Limb (tissue), 2 donors: ENCODE measurements around the gene PSKH1.
"Not testable (repeated sequence)": the region's sequence is repeated elsewhere in the genome, so short reads cannot be mapped to it uniquely, and the experiment has no call there.

ENCODE experiments used
- DNase-seq, 2 donors: peaks; one replicate each; pipeline ENCODE4 v3.0.0-alpha.2; 2016; ENCODE audit errors: extremely low spot score in 2 of 2

PSKH1 gene

DNA sequence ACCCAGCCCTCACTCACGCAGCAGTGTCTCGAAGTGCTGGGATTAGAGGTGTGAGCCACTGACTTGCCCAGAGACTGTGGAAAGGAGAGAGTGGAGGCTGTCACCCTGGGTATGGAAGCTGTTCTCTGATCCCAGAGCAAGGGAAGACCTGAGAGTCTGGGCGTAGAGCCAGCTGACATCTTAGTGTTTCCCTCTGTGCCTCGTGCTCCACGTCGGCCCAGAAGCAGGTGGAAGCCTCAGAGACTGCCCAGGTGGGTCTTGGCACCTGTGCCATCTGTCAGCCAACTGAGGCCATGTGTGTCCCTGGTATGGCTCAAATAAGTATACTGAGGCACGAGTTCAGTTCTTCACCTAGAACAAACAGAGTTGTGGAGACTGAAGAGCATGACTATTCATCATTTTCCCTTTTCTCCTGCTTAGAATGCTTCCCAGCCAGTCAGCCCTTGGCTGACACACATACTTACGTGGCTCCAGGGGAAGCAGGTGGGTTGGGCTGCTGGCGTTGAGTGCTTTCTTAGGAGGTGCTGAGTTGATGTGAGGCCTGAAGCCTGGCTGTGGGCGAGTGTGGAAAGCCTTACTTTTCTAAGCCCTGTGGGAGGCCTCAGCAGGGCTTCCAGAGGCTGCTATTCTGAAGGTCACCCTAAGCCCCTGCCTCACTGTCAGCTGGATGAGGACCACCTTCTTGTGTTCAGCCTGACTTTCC lies 30.5 kb downstream of the PSKH1 start:
- DNase-seq, result no peak

DNA sequence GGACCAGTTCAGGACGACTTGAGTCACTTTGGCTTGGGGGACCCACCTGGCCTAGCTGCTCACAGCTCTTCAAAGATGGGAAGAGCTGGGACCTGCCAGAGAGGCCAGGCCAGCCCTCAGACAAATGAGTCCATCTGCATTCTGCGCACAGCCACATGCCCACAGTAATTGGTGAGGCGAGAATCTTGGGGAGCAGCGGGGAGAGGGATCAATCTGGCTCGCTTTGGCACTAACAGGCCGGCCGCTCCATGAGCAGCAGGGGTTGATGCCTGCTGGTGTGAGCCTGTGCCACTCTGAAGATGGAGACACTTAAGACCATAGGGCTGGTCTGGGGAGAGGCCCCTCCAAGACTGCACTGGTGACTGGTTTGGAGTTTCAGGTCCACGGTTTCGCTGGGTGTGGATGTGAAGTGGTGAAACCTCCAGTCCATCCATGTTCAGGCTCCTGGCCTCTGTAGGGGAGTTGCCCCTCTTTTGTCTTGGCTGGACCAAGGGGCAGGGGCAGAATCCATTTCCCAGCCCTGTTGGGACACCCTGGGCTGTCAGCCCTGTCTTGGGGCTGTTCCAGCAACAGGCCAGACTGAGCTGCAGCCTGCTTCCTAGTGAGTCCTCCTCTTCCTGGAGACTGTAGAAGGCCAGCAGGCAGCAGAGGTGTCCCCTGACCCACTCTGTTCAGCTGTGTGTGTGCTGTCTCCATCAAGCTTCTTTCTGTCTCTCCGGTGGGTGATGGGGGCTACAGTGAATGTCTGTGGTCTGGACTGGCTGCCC lies 31.3 kb downstream of the PSKH1 start:
- no peak for DNase-seq

GRCh38 chr16:67926181-67926750 lies 33.2 kb downstream of the PSKH1 start:
- no peak for DNase-seq

DNA sequence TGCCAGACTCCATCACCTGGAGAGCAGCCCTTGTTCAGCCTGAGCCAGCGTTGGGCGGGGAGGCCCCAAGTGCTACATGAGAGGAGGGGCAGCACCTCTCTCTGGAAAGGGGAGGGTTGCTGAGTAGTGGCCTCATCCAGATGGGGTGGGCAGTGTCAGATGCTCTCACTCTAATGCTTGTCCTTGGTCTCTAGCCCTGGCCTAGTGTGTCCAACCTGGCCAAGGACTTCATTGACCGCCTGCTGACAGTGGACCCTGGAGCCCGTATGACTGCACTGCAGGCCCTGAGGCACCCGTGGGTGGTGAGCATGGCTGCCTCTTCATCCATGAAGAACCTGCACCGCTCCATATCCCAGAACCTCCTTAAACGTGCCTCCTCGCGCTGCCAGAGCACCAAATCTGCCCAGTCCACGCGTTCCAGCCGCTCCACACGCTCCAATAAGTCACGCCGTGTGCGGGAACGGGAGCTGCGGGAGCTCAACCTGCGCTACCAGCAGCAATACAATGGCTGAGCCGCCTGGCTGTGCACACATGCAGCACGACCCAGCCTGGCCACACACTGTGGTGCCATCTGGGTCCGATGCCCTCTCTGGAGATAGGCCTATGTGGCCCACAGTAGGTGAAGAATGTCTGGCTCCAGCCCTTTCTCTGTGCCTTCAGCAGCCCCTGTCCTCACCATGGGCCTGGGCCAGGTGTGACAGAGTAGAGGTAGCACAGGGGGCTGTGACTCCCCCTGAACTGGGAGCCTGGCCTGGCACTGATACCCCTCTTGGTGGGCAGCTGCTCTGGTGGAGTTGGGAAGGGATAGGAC lies 34.3 kb downstream of the PSKH1 start:
- no peak for DNase-seq

DNA sequence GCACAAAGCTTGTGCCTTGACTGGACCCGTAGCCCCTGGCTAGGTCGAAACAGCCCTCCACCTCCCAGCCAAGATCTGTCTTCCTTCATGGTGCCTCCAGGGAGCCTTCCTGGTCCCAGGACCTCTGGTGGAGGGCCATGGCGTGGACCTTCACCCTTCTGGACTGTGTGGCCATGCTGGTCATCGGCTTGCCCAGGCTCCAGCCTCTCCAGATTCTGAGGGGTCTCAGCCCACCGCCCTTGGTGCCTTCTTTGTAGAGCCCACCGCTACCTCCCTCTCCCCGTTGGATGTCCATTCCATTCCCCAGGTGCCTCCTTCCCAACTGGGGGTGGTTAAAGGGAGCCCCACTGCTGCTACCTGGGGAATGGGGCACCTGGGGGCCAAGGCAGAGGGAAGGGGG lies 35.1 kb downstream of the PSKH1 start:
- no peak for DNase-seq

- DNase-seq, result peak; percentile 62 to 79
Measured at GRCh38 chr16:67928561-67929364, 35.7 kb downstream of the PSKH1 start.

GRCh38 chr16:67930191-67930590 lies 37.1 kb downstream of the PSKH1 start:
- DNase-seq, result no peak

DNA sequence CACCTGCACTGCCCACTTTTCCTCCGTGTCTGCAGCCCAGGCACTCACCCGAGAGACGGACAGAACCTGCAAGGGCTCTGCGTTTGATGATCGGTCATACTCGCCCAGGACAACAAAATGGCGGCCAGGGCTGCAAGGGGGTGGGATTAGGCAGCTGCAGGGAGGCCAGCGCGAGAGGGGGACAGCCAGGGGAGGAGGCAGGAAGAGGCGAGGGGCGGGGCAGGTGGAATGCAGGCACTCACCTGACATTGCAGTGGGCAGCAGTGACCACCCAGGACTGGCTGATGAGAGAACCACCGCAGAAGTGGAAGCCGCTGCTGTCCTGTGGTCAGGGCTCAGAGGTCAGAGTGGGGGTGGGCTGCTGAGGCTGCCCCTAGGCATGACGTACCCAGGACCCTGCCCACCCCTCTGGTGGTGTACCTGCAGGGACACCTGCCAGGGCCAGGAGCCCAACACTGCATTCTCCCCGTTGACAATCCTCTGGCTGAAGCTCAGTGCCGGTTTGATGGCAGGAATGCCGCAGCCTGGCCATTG lies 37.7 kb downstream of the PSKH1 start:
- DNase-seq, result no peak

GRCh38 chr16:67931712-67932461 lies 38.8 kb downstream of the PSKH1 start, which contains the start of gene CTRL:
Gene CTRL, minus strand, starts transcription at chr16:67931862. Its CDS starts 10 bp downstream, at chr16:67931852.
- DNase-seq, result peak in 1 of 2 donors; percentile 19

GRCh38 chr16:67932462-67932840 lies 39.4 kb downstream of the PSKH1 start:
- DNase-seq, result no peak

DNA sequence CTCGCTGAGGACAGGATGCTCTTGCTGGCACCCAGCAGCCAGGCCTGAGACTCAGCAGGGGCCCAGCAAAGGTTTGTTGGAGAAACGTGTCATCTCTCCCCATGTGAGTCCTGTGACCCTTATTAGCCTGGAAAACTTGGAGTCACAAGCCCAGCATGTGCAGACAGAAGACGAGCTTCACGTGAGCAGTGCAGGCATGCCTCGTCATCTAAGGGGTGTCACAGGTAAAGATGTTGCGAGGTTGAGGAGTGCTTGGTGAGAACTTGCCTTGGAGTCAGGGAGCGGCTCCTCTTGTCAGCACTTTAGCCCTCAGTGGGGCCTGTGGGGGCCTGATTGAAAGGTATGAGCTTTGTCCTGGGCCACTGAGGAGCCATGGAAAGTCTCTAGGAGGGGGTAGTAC lies 40.8 kb downstream of the PSKH1 start:
- DNase-seq, result peak in 1 of 2 donors; percentile 22

DNA sequence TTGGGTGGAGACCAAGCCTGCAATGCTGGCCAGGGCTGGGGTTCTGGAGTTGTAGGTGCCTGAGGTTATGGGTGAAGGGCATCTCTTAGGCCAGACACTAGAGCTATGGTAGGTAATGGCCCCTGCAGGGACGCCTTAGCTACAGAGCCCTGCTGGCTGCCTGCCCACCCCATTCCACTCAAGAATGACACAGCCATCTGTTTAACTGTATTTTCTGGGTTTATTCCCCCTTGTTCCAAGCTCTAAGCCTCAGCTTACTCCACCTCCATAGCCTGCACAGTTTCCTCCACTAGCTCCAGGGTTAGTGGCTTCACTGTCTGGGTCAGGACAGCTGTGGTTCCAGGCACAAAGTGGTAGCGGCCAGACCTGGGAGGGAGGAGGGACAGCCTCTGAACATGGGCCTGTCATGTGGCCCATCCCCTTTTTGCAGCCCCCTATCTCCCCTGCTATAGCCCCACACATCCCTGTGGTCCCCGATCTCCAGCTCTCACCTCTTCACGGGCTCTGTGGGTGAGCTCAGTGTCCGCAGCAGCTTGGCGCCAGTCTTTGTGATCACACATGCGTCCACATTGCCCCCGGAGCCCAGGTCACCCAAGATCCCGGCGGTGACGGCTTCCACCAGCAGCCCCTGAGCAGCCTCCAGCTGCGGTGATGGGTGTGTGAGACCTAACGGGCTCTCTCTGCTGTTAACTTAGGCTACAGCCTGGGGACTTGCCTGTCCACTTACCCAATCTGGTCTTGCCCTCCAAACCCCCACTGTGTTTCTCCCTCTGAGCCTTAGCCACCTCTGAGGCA lies 41.4 kb downstream of the PSKH1 start:
- DNase-seq, result no peak

GRCh38 chr16:67935101-67935401 lies 42.0 kb downstream of the PSKH1 start:
- DNase-seq, result no peak

DNA sequence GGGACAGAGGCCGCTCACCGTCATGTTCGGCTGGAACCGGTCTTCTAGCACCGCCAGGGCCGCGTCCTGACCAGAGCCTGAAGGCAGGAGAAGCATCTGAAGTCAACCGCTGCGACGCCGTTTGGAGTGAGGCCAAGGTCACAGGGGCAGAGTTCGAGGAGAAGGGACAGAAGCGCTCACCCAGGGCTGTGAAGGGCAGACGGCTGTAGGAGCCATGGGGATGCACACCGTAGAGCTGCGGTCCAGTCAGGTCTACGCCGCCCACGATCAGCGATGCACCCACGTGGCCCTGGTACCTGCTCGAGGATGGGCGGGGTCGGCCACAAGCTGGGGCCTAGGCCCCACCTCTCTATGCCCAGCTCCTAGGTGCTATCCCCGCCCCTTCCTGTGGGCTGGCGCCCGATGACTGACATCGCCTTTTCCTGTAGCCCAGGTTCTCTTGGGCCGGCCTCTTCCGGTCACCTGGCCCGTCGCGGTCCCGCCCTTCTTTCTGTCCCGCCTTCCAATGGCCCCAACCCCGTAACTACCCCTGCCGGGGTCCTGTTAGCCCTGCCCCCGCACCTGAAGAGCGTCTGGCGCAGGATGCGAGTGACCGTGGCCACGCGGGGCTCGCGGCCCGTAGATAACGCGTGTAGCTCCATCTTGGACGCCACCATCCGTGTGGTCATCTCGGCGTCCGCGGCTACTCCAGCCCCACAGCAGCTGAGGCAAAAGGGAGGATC lies 42.5 kb downstream of the PSKH1 start:
- peak; percentile 91 to 94 for DNase-seq

DNA sequence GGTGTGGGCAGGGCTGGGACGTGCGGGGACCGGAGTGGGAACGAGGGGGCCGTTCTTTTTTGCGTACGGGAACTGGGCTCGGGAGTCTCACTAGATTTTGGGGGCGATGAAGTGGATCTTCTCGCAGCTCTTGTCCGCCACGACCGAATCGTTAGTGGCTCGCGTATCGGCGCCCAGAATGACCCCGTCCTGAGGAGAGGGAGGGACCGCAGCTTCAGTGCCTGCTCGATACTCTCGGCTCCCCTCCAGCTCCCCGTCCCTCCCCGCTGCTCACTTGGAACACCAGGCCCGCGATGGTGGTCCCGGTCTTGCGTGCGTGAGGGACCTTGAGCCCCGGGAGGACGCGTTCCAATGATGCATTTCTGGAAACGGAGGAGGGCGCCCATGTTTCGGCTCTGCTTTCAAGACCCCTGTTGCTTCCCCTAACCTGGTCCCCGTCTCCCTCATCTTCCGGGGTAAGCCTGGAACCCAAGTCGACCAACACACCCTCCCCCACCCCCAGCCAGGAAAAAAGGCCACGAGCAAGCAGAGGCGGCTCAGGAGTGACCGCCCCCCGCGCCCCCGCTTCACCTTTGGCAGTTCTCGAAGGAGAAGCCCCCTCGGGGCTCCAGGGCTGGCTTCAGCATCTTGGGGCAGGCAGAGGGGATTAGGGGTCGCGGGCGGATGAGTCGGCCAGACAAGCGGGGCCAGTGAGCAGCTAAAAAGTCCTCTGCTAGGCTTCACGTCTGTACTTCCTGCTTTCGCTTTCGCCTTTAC lies 43.2 kb downstream of the PSKH1 start, which contains the start of gene PSMB10:
PSMB10 (minus strand) TSS at position 727 of the 756 bp plus-strand sequence; CDS start at position 626, 101 bp downstream.
- peak; percentile 32 to 68 for DNase-seq

- DNase-seq, result no peak
Measured at GRCh38 chr16:67936880-67937605, 44.0 kb downstream of the PSKH1 start.

- DNase-seq, result not testable (repeated sequence)
Measured at GRCh38 chr16:67937713-67938112, 44.7 kb downstream of the PSKH1 start.
